ENCODE data around the gene STING1. TPM values are rescaled to one million over a fixed set of nuclear protein-coding genes. Genes with fewer than 3 reads are reported as not detected.

Gene STING1
- total and polyA plus RNA-seq, 2 donors (not counting 3 experiments of a cell fraction or from before 2014, with no cell fraction given), result 108 to 143 TPM

DNA sequence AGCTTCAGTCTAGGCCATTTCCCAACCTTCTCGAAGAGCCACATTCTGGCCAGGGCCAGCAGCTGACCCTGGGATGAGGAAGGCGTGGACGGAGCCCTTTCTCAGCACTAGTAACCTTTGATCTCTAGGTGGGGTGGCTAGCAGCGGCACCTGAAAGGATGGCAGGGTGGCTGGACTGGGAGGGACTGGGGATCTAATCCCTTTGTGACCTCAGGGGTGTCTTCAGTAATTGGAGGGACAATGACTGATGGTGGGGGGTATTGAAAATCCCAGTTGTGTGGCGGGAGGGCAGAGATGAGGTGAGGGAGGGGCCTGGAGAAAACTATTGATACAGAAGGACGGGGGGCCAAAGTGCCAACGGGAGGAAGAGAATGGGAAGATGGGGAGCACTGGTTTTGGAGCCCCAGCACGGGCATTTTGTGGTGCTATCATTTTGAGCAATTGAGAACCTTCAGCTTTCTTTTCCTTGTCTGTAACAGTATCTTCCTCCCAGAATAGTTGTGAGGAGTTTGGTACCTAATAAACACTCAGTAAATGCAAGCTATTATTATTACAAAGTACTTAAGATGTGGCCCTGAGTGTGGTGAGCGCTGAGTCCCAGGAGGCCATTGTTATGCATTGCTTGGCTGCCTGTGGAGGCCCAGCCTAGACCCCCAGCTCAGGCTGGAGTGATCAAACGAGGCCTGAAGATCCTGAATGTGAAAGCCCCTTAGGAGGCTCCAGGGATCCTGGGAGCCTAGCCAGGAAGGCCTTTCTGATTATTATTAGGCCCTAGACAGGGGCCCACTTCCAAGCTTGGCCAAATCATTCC lies 41.3 kb upstream of the STING1 start:
- H3K9me3 ChIP-seq (replicated peaks; ENCODE audit: control insufficient read depth, insufficient read depth, low read length), result no peaks in the 10 kb centered on the region
- no peak for TF ChIP-seq GATA2 (IDR thresholded peaks at IDR 0.05; ENCODE audit: insufficient read depth, insufficient read length, low read depth, low read length)
- H4K20me1 ChIP-seq (replicated peaks; ENCODE audit: control insufficient read depth, extremely low read depth, insufficient read depth, low read length), result no peaks in the 10 kb centered on the region
- BruUV-seq (replicated peaks), result no TSS peak
- POLR2A ChIA-PET, result interaction anchor here (0.8 kb wide), 1 partner anchor 37 kb away, joined by 3 read pairs; the partner anchor contains the start of gene UBE2D2
- no peak overlapping the region for H2AFZ ChIP-seq (ENCODE audit: low read depth, low read length)
- H3K27ac ChIP-seq (ENCODE audit: insufficient read depth, low read depth, low read length), result no peak overlapping the region
- no peaks in the 10 kb centered on the region for H3K4me1 ChIP-seq (ENCODE audit: control insufficient read depth, extremely low read depth, insufficient read depth, low read length)
- DNase-seq (ENCODE audit: low read depth, low spot score), result no peak
- H3K4me2 ChIP-seq (ENCODE audit: insufficient read depth, low read length), result no peak overlapping the region
- CTCF ChIA-PET, result interaction anchor here (1.9 kb wide), 1 partner anchor 102 kb away, joined by 7 read pairs; no protein-coding TSS in a partner anchor
- intact Hi-C loops (cut with micrococcal nuclease), result no loop called here
- no peaks in the 10 kb centered on the region for H3K27me3 ChIP-seq (ENCODE audit: control insufficient read depth in 2 of 2, insufficient read depth in 2 of 2, low read length in 2 of 2)
- H3K9ac ChIP-seq (replicated peaks; ENCODE audit: extremely low read depth, insufficient read depth, low read length), result no peak overlapping the region
- dilution Hi-C loops (cut with MboI; ENCODE audit: extremely low pct_ligation_motif_present, low sequenced_read_pairs), result loop anchor here (5.0 to 10.0 kb wide), 2 partner anchors 48 to 109 kb away; no protein-coding TSS in a partner anchor
- FAIRE-seq, result no peak
- H3K36me3 ChIP-seq (ENCODE audit: control insufficient read depth in 2 of 2, extremely low read depth in 1 of 2, insufficient read depth in 2 of 2, low read length in 2 of 2), result no peaks in the 10 kb centered on the region
- no peaks in the 10 kb centered on the region for H3K79me2 ChIP-seq (ENCODE audit: control insufficient read depth, insufficient read depth, low read length)
- H3K4me3 ChIP-seq (replicated peaks in 1 of 3; ENCODE audit: insufficient read depth in 1 of 3, low read depth in 1 of 3, low read length in 3 of 3), result no peak overlapping the region
- H3K9me1 ChIP-seq (replicated peaks; ENCODE audit: control insufficient read depth, extremely low read depth, insufficient read depth, low read length), result no peaks in the 10 kb centered on the region

GRCh38 chr5:139517683-139518564 lies 35.4 kb upstream of the STING1 start:
- CTCF ChIA-PET, result interaction anchor here (0.6 to 1.6 kb wide), 11 partner anchors 13 to 248 kb away, joined by 3 to 9 read pairs (median 4); partner anchors contain the start of genes ECSCR and STING1
- FAIRE-seq, result peak; percentile 82
- TSS peak; percentile 90 for BruUV-seq (replicated peaks)

More at GRCh38 chr5:139517683-139518564, 35.4 kb upstream of the STING1 start:
- H3K4me1 ChIP-seq (ENCODE audit: control insufficient read depth, extremely low read depth, insufficient read depth, low read length), result peaks cover 7% of the 10 kb centered on the region
- no peaks in the 10 kb centered on the region for H3K9me1 ChIP-seq (replicated peaks; ENCODE audit: control insufficient read depth, extremely low read depth, insufficient read depth, low read length)
- peak overlapping the region; percentile 42 for H3K9ac ChIP-seq (replicated peaks; ENCODE audit: extremely low read depth, insufficient read depth, low read length)
- DNase-seq (ENCODE audit: low read depth, low spot score), result peak; percentile 90
- dilution Hi-C loops (cut with MboI; ENCODE audit: extremely low pct_ligation_motif_present, low sequenced_read_pairs) (no loop called here), intact Hi-C loops (cut with micrococcal nuclease) (loop anchor here (1.0 kb wide), 3 partner anchors 36 to 96 kb away; partner anchors contain the start of genes STING1 and UBE2D2)
- POLR2A ChIA-PET, result interaction anchor here (0.6 kb wide), 1 partner anchor 60 kb away, joined by 6 read pairs; no protein-coding TSS in a partner anchor
- H4K20me1 ChIP-seq (replicated peaks; ENCODE audit: control insufficient read depth, extremely low read depth, insufficient read depth, low read length), result no peaks in the 10 kb centered on the region
- H3K36me3 ChIP-seq (ENCODE audit: control insufficient read depth in 2 of 2, extremely low read depth in 1 of 2, insufficient read depth in 2 of 2, low read length in 2 of 2), result no peaks in the 10 kb centered on the region
- H3K9me3 ChIP-seq (replicated peaks; ENCODE audit: control insufficient read depth, insufficient read depth, low read length), result no peaks in the 10 kb centered on the region
- H3K27me3 ChIP-seq (ENCODE audit: control insufficient read depth in 2 of 2, insufficient read depth in 2 of 2, low read length in 2 of 2), result no peaks in the 10 kb centered on the region
- H3K4me2 ChIP-seq (ENCODE audit: insufficient read depth, low read length), result peak overlapping the region; percentile 30
- H3K4me3 ChIP-seq (replicated peaks in 1 of 3; ENCODE audit: insufficient read depth in 1 of 3, low read depth in 1 of 3, low read length in 3 of 3), result peak overlapping the region in 2 of 3 experiments; percentile 7 to 32
- H2AFZ ChIP-seq (ENCODE audit: low read depth, low read length), result peak overlapping the region; percentile 81
- TF ChIP-seq POLR2AphosphoS5 (IDR thresholded peaks at IDR 0.05; ENCODE audit: insufficient read depth, low read depth, low read length) (peak; percentile 98), MYC (IDR thresholded peaks at IDR 0.05; ENCODE audit: low read depth, low read length) (no peak), JUN (IDR thresholded peaks at IDR 0.05; ENCODE audit: borderline replicate concordance, insufficient read depth, insufficient read length, low read depth) (peak; percentile 29), MAX (IDR thresholded peaks at IDR 0.05; ENCODE audit: insufficient read depth, insufficient read length) (peak; percentile 6), GATA2 (IDR thresholded peaks at IDR 0.05; ENCODE audit: insufficient read depth, insufficient read length, low read depth, low read length) (no peak), FOS (IDR thresholded peaks at IDR 0.05; ENCODE audit: borderline replicate concordance, insufficient read depth, low read length) (peak; percentile 33), POLR2A (IDR thresholded peaks at IDR 0.05; ENCODE audit: low read depth, low read length) (peak; percentile 92), EZH2 (IDR thresholded peaks at IDR 0.05; ENCODE audit: borderline replicate concordance, low read depth, low read length, severe bottlenecking) (no peak)
- TF ChIP-seq, protein P1, sequence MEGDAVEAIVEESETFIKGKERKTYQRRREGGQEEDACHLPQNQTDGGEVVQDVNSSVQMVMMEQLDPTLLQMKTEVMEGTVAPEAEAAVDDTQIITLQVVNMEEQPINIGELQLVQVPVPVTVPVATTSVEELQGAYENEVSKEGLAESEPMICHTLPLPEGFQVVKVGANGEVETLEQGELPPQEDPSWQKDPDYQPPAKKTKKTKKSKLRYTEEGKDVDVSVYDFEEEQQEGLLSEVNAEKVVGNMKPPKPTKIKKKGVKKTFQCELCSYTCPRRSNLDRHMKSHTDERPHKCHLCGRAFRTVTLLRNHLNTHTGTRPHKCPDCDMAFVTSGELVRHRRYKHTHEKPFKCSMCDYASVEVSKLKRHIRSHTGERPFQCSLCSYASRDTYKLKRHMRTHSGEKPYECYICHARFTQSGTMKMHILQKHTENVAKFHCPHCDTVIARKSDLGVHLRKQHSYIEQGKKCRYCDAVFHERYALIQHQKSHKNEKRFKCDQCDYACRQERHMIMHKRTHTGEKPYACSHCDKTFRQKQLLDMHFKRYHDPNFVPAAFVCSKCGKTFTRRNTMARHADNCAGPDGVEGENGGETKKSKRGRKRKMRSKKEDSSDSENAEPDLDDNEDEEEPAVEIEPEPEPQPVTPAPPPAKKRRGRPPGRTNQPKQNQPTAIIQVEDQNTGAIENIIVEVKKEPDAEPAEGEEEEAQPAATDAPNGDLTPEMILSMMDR (IDR thresholded peaks at IDR 0.05; ENCODE audit: extremely low read depth in 1 of 2, insufficient read depth in 1 of 2, low read depth in 1 of 2, low read length in 2 of 2), result peak; percentile 98 to 99
- peak overlapping the region; percentile 26 for H3K27ac ChIP-seq (ENCODE audit: insufficient read depth, low read depth, low read length)
- H3K79me2 ChIP-seq (ENCODE audit: control insufficient read depth, insufficient read depth, low read length), result no peaks in the 10 kb centered on the region

Data from endothelial cell of umbilical vein (primary cell).